Astrocyte (in vitro differentiated cells and primary cell): Measurements from ENCODE around the gene PDGFD. TPM values are rescaled to one million over a fixed set of nuclear protein-coding genes. Genes with fewer than 3 reads are reported as not detected.

Source experiments
- DNase-seq: peaks from one replicate; pipeline ENCODE4 v3.0.0-alpha.2; 2010; ENCODE audit warnings: low read depth
- FAIRE-seq: peaks from 2 replicates; lab custom pipeline; 2011; peaks lifted over from hg19 to GRCh38; lab: Jason Lieb, UNC
- H2AFZ ChIP-seq: 2 replicates; pipeline ENCODE4 v1.6.0; 2012; ENCODE audit warnings: low read depth, low read length, inconsistent platforms
- H3K27ac ChIP-seq: 2 replicates; pipeline ENCODE4 v1.5.1; 2011; ENCODE audit warnings: low read depth, low read length, inconsistent platforms
- H3K27me3 ChIP-seq: 2 replicates; pipeline ENCODE4 v1.6.0; 2011; ENCODE audit warnings: low read length, inconsistent platforms; ENCODE audit not compliant: insufficient read depth
- H3K36me3 ChIP-seq: 2 replicates; pipeline ENCODE4 v1.5.1; 2011; ENCODE audit warnings: low read length, inconsistent platforms; ENCODE audit not compliant: insufficient read depth
- H3K4me1 ChIP-seq: 2 replicates; pipeline ENCODE4 v1.5.1; 2011; ENCODE audit warnings: low read length, inconsistent platforms; ENCODE audit not compliant: insufficient read depth
- H3K4me2 ChIP-seq: 2 replicates; pipeline ENCODE4 v1.6.0; 2012; ENCODE audit warnings: low read length, inconsistent platforms
- H3K4me3 ChIP-seq: 2 replicates; pipeline ENCODE4 v1.5.1; 2011; ENCODE audit warnings: low read depth, mild to moderate bottlenecking, low read length, inconsistent platforms; ENCODE audit not compliant: insufficient read depth
- H3K79me2 ChIP-seq: 2 replicates; pipeline ENCODE4 v1.6.0; 2012; ENCODE audit warnings: mild to moderate bottlenecking, low read length, inconsistent platforms; ENCODE audit not compliant: insufficient read depth
- H3K9ac ChIP-seq: 2 replicates; pipeline ENCODE4 v1.6.0; 2012; ENCODE audit warnings: mild to moderate bottlenecking, low read length, inconsistent platforms
- H3K9me3 ChIP-seq: 2 replicates; pipeline ENCODE4 v1.5.1; 2012; ENCODE audit warnings: low read depth, mild to moderate bottlenecking, low read length, inconsistent platforms; ENCODE audit not compliant: insufficient read depth
- H4K20me1 ChIP-seq: 2 replicates; pipeline ENCODE4 v1.6.0; 2012; ENCODE audit warnings: low read length, inconsistent platforms; ENCODE audit not compliant: insufficient read depth
- H3K27ac Mint-ChIP-seq: one replicate; pipeline ENCODE4 v1.8.0; 2021; ENCODE audit warnings: mild to moderate bottlenecking, mixed read lengths; ENCODE audit not compliant: unreplicated experiment
- H3K27me3 Mint-ChIP-seq: one replicate; pipeline ENCODE4 v1.8.0; 2021; ENCODE audit warnings: low read depth, mixed read lengths; ENCODE audit not compliant: unreplicated experiment
- H3K36me3 Mint-ChIP-seq: one replicate; pipeline ENCODE4 v1.8.0; 2021; ENCODE audit warnings: low read depth, mixed read lengths; ENCODE audit not compliant: unreplicated experiment
- H3K4me1 Mint-ChIP-seq: one replicate; pipeline ENCODE4 v1.8.0; 2021; ENCODE audit warnings: low read depth, mixed read lengths; ENCODE audit not compliant: unreplicated experiment
- H3K4me3 Mint-ChIP-seq: one replicate; pipeline ENCODE4 v1.8.0; 2021; ENCODE audit warnings: mild to moderate bottlenecking, moderate library complexity, mixed read lengths; ENCODE audit not compliant: unreplicated experiment
- H3K9me3 Mint-ChIP-seq: one replicate; pipeline ENCODE4 v1.8.0; 2021; ENCODE audit warnings: mild to moderate bottlenecking, mixed read lengths; ENCODE audit not compliant: unreplicated experiment
- CTCF ChIP-seq: IDR thresholded peaks from 2 replicates; pipeline ENCODE4 v1.5.1; 2011; ENCODE audit warnings: low read depth, mild to moderate bottlenecking, inconsistent platforms, low read length, moderate library complexity; ENCODE audit not compliant: insufficient read depth
- EZH2 ChIP-seq: IDR thresholded peaks from 2 replicates; pipeline ENCODE4 v1.6.1; 2012; ENCODE audit warnings: mild to moderate bottlenecking, low read length, inconsistent platforms; ENCODE audit not compliant: insufficient read depth
- total RNA-seq: library from RNA; stranded (reverse); gene quantifications from 2 replicates; pipeline ENCODE4 v1.2.1, GENCODE V29; 2021

PDGFD gene
- total RNA-seq, 1 donor from 2014 or later: 2.6 TPM

- Histone ChIP-seq H3K9ac (no peak overlapping the region), H3K4me2 (no peak overlapping the region), H3K27me3 (no peaks in the 10 kb centered on the region), H3K4me1 (peaks cover 3% of the 10 kb centered on the region), H3K4me3 (no peak overlapping the region), H3K27ac (no peak overlapping the region), H2AFZ (no peak overlapping the region), H3K36me3 (no peaks in the 10 kb centered on the region), H4K20me1 (no peaks in the 10 kb centered on the region), H3K9me3 (no peaks in the 10 kb centered on the region), H3K79me2 (no peaks in the 10 kb centered on the region)
- Mint-ChIP-seq H3K4me3 (no peak overlapping the region), H3K36me3 (no peaks in the 10 kb centered on the region), H3K4me1 (no peaks in the 10 kb centered on the region), H3K27me3 (no peaks in the 10 kb centered on the region), H3K27ac (no peak overlapping the region), H3K9me3 (peaks cover 2% of the 10 kb centered on the region)
- FAIRE-seq: no peak
- TF ChIP-seq CTCF (no peak), EZH2 (no peak)
- DNase-seq: no peak
These were observed 224.3 kb downstream of the PDGFD start for GRCh38 chr11:103939694-103940093.

GRCh38 chr11:103936059-103936458 lies 227.9 kb downstream of the PDGFD start:
- TF ChIP-seq EZH2 (no peak), CTCF (no peak)
- DNase-seq (peak; percentile 43), FAIRE-seq (no peak)
- no peak overlapping the region for H3K4me3 Mint-ChIP-seq
- Histone ChIP-seq H3K27me3 (no peaks in the 10 kb centered on the region), H2AFZ (no peak overlapping the region), H3K27ac (no peak overlapping the region), H3K79me2 (no peaks in the 10 kb centered on the region), H3K36me3 (no peaks in the 10 kb centered on the region), H3K4me2 (no peak overlapping the region), H3K4me1 (peaks cover 3% of the 10 kb centered on the region), H3K9me3 (no peaks in the 10 kb centered on the region), H3K9ac (no peak overlapping the region), H4K20me1 (no peaks in the 10 kb centered on the region), H3K4me3 (no peak overlapping the region)
- H3K27me3 Mint-ChIP-seq: no peaks in the 10 kb centered on the region
- H3K27ac Mint-ChIP-seq: no peak overlapping the region
- H3K9me3 Mint-ChIP-seq: peaks cover 2% of the 10 kb centered on the region
- no peaks in the 10 kb centered on the region for H3K36me3 Mint-ChIP-seq
- no peaks in the 10 kb centered on the region for H3K4me1 Mint-ChIP-seq

GRCh38 chr11:103935219-103935618 lies 228.7 kb downstream of the PDGFD start:
- Mint-ChIP-seq H3K9me3 (peaks cover 2% of the 10 kb centered on the region), H3K27ac (no peak overlapping the region), H3K4me1 (no peaks in the 10 kb centered on the region), H3K4me3 (no peak overlapping the region), H3K27me3 (no peaks in the 10 kb centered on the region), H3K36me3 (no peaks in the 10 kb centered on the region)
- Histone ChIP-seq H3K4me2 (no peak overlapping the region), H3K36me3 (no peaks in the 10 kb centered on the region), H3K9ac (no peak overlapping the region), H3K27me3 (no peaks in the 10 kb centered on the region), H4K20me1 (no peaks in the 10 kb centered on the region), H3K4me3 (no peak overlapping the region), H3K27ac (no peak overlapping the region), H3K4me1 (peaks cover under 1% of the 10 kb centered on the region), H2AFZ (no peak overlapping the region), H3K79me2 (no peaks in the 10 kb centered on the region), H3K9me3 (no peaks in the 10 kb centered on the region)
- DNase-seq (no peak), FAIRE-seq (peak; percentile 37)
- no peak for TF ChIP-seq EZH2
- TF ChIP-seq CTCF: no peak
